ENCODE data around the gene ZCCHC24.

- TF ChIP-seq POLR2A (IDR thresholded peaks at IDR 0.05; ENCODE audit: control extremely low read depth in 1 of 2, low read depth in 2 of 2, low read length in 2 of 2) (no peak), JUND (IDR thresholded peaks at IDR 0.05; ENCODE audit: low read length) (no peak), POLR2AphosphoS5 (IDR thresholded peaks at IDR 0.05; ENCODE audit: low read depth, low read length) (no peak), HDAC6 (IDR thresholded peaks at IDR 0.05; ENCODE audit: low read depth, low read length) (no peak), CTCF (IDR thresholded peaks at IDR 0.05; ENCODE audit: control extremely low read depth in 1 of 3, insufficient read depth in 1 of 3, low read depth in 1 of 3, low read length in 3 of 3) (no peak), EP300 (IDR thresholded peaks at IDR 0.05; ENCODE audit: borderline replicate concordance in 1 of 2, low read depth in 2 of 2, low read length in 2 of 2) (no peak), CBX5 (IDR thresholded peaks at IDR 0.05; ENCODE audit: low read depth, low read length) (no peak), SIRT6 (IDR thresholded peaks at IDR 0.05; ENCODE audit: low read length) (no peak), YY1 (IDR thresholded peaks at IDR 0.05; ENCODE audit: low read depth, low read length) (no peak), SP4 (IDR thresholded peaks at IDR 0.05; ENCODE audit: low read length) (no peak), SUZ12 (IDR thresholded peaks at IDR 0.05; ENCODE audit: low read length) (no peak), RAD21 (IDR thresholded peaks at IDR 0.05 in 1 of 2, conservative IDR thresholded peaks at IDR 0.05 in 1 of 2; ENCODE audit: low read depth in 2 of 2, low read length in 2 of 2) (no peak)
- TF ChIP-seq, protein P1, sequence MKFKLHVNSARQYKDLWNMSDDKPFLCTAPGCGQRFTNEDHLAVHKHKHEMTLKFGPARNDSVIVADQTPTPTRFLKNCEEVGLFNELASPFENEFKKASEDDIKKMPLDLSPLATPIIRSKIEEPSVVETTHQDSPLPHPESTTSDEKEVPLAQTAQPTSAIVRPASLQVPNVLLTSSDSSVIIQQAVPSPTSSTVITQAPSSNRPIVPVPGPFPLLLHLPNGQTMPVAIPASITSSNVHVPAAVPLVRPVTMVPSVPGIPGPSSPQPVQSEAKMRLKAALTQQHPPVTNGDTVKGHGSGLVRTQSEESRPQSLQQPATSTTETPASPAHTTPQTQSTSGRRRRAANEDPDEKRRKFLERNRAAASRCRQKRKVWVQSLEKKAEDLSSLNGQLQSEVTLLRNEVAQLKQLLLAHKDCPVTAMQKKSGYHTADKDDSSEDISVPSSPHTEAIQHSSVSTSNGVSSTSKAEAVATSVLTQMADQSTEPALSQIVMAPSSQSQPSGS (IDR thresholded peaks at IDR 0.05; ENCODE audit: low read length): no peak
Observed at GRCh38 chr10:79468841-79469585, 23.6 kb upstream of the ZCCHC24 start.
